Liver (tissue), 9 donors: ENCODE measurements around the gene ATP13A1. TPM values are rescaled to one million over a fixed set of nuclear protein-coding genes. Genes with fewer than 3 reads are reported as not detected.

Source experiments
- DNase-seq: peaks from one replicate; pipeline ENCODE4 v3.0.0-alpha.2; 2017; ENCODE audit warnings: low spot score
- H3K27ac ChIP-seq, 2 donors: one replicate each; pipeline ENCODE4 v1.7.0; 2013; ENCODE audit warnings: inconsistent platforms in 2 of 2, low read length in 2 of 2, control low read depth in 1 of 2, low read depth in 1 of 2, mild to moderate bottlenecking in 1 of 2
- H3K27me3 ChIP-seq, 4 donors: one replicate each; pipeline versions ENCODE4 v1.6.1 to v1.7.0; 2013; ENCODE audit warnings: low read length in 3 of 4, inconsistent platforms in 1 of 4, mild to moderate bottlenecking in 1 of 4, moderate library complexity in 1 of 4; ENCODE audit not compliant: control insufficient read depth in 4 of 4, insufficient read depth in 4 of 4
- H3K36me3 ChIP-seq, 4 donors: one replicate each; pipeline versions ENCODE4 v1.6.1 to v1.7.0; 2013; ENCODE audit warnings: low read length in 3 of 4, mild to moderate bottlenecking in 3 of 4, low read depth in 1 of 4, moderate library complexity in 1 of 4; ENCODE audit not compliant: control insufficient read depth in 4 of 4, insufficient read depth in 3 of 4
- H3K4me1 ChIP-seq, 4 donors: one replicate each; pipeline versions ENCODE4 v1.6.1 to v1.7.0; 2013; ENCODE audit warnings: low read length in 3 of 4, mild to moderate bottlenecking in 3 of 4, moderate library complexity in 1 of 4; ENCODE audit not compliant: control insufficient read depth in 4 of 4, insufficient read depth in 4 of 4
- H3K4me3 ChIP-seq, 3 donors: one replicate each; pipeline versions ENCODE4 v1.6.1 to v1.7.0; 2013; ENCODE audit warnings: low read length in 3 of 3, control low read depth in 1 of 3, low read depth in 1 of 3, mild to moderate bottlenecking in 1 of 3
- H3K9ac ChIP-seq, 2 donors: one replicate each; pipeline ENCODE4 v1.7.0; 2013; ENCODE audit warnings: low read length in 2 of 2, mild to moderate bottlenecking in 2 of 2, moderate library complexity in 2 of 2, control low read depth in 1 of 2, low read depth in 1 of 2
- H3K9me3 ChIP-seq, 4 donors: one replicate each; pipeline versions ENCODE4 v1.6.1 to v1.7.0; 2013; ENCODE audit warnings: low read length in 3 of 4; ENCODE audit not compliant: control insufficient read depth in 4 of 4
- EGR1 ChIP-seq, 2 donors: IDR thresholded peaks; 2 replicates each; pipeline ENCODE4 v1.6.1; 2016 to 2018; ENCODE audit warnings: antibody characterized with exemption in 2 of 2, low read depth in 2 of 2
- FOXA1 ChIP-seq: IDR thresholded peaks from 2 replicates; pipeline ENCODE4 v1.6.1; 2016; ENCODE audit warnings: antibody characterized with exemption
- FOXA2 ChIP-seq: IDR thresholded peaks from 2 replicates; pipeline ENCODE4 v1.6.1; 2016; ENCODE audit warnings: antibody characterized with exemption
- GABPA ChIP-seq, 2 donors: IDR thresholded peaks in 1 of 2; conservative IDR thresholded peaks in 1 of 2; 2 replicates each; pipeline ENCODE4 v1.6.1; 2016; ENCODE audit warnings: antibody characterized with exemption in 2 of 2, mild to moderate bottlenecking in 1 of 2, moderate library complexity in 1 of 2
- HNF4A ChIP-seq, 2 donors: conservative IDR thresholded peaks; 2 replicates each; pipeline ENCODE4 v1.6.1; 2016; ENCODE audit warnings: antibody characterized with exemption in 2 of 2, mild to moderate bottlenecking in 2 of 2
- HNF4G ChIP-seq: IDR thresholded peaks from 2 replicates; pipeline ENCODE4 v1.6.1; 2016; ENCODE audit warnings: antibody characterized with exemption
- JUND ChIP-seq, 2 donors: IDR thresholded peaks; 2 replicates each; pipeline ENCODE4 v1.6.1; 2016; ENCODE audit warnings: antibody characterized with exemption in 2 of 2
- NR2F2 ChIP-seq: IDR thresholded peaks from 2 replicates; pipeline ENCODE4 v1.6.1; 2016; ENCODE audit warnings: antibody characterized with exemption
- RAD21 ChIP-seq, 2 donors: IDR thresholded peaks; 2 replicates each; pipeline ENCODE4 v1.6.1; 2016; ENCODE audit warnings: antibody characterized with exemption in 2 of 2, mild to moderate bottlenecking in 2 of 2
- RXRA ChIP-seq, 2 donors: IDR thresholded peaks; 2 replicates each; pipeline ENCODE4 v1.6.1; 2017 to 2018; ENCODE audit warnings: antibody characterized with exemption in 2 of 2, mild to moderate bottlenecking in 1 of 2
- SP1 ChIP-seq: IDR thresholded peaks from 2 replicates; pipeline ENCODE4 v1.6.1; 2018; ENCODE audit warnings: antibody characterized with exemption, mild to moderate bottlenecking
- TAF1 ChIP-seq: conservative IDR thresholded peaks from 2 replicates; pipeline ENCODE4 v1.6.1; 2016; ENCODE audit warnings: antibody characterized with exemption, mild to moderate bottlenecking
- YY1 ChIP-seq: IDR thresholded peaks from 2 replicates; pipeline ENCODE4 v1.6.1; 2016; ENCODE audit warnings: antibody characterized with exemption, mild to moderate bottlenecking
- WGBS: extraction: QIAGEN DNeasy Blood & Tissue Kit; methylation state at CpG from one replicate; pipeline ENCODE4 v1.1.7; 2013; 5-methylcytosine and 5-hydroxymethylcytosine counted together
- polyA plus RNA-seq, 2 donors: library from polyadenylated mRNA; stranded (reverse) in 1 of 2; unstranded in 1 of 2; fragments of 200-250 nt in 1 of 2; fragments of >200 nt in 1 of 2; fragmentation: Nextera tagmentation in 1 of 2; extraction: Ambion mirVana in 1 of 2; gene quantifications; one replicate each; pipeline versions ENCODE4 v1.2.1 to v1.2.3, GENCODE V29; 2013 to 2015
- total RNA-seq, 2 donors: library from RNA; depleted of rRNA; stranded (reverse); fragments of >200 nt; gene quantifications; one replicate each; pipeline ENCODE4 v1.2.3, GENCODE V29; 2014
- TF ChIP-seq, protein P1 (sequence below): IDR thresholded peaks from 2 replicates; pipeline ENCODE4 v1.6.1; 2016; ENCODE audit warnings: antibody characterized with exemption
- TF ChIP-seq, protein P2 (sequence below): fragments of 150-350 bp; IDR thresholded peaks from 2 replicates; pipeline ENCODE4 v1.5.1; 2017; ENCODE audit warnings: improper control_type of control experiment, low read depth, low read length; ENCODE audit not compliant: missing input control
- TF ChIP-seq, protein P3 (sequence below): IDR thresholded peaks from 2 replicates; pipeline ENCODE4 v1.6.1; 2016; ENCODE audit warnings: antibody characterized with exemption
- TF ChIP-seq, protein P4 (sequence below): IDR thresholded peaks from 2 replicates; pipeline ENCODE4 v1.6.1; 2016; ENCODE audit warnings: antibody characterized with exemption, mild to moderate bottlenecking
- TF ChIP-seq, protein P5 (sequence below): IDR thresholded peaks from 2 replicates; pipeline ENCODE4 v1.6.1; 2016; ENCODE audit warnings: antibody characterized with exemption
- donor health status: healthy.
- donor health status: healthy.
- donor health status: healthy.
- donor health status: healthy.
- donor health status: healthy.

Gene ATP13A1
- total and polyA plus RNA-seq, 4 donors, result 15.1 to 36.5 (median 20.5) TPM

DNA sequence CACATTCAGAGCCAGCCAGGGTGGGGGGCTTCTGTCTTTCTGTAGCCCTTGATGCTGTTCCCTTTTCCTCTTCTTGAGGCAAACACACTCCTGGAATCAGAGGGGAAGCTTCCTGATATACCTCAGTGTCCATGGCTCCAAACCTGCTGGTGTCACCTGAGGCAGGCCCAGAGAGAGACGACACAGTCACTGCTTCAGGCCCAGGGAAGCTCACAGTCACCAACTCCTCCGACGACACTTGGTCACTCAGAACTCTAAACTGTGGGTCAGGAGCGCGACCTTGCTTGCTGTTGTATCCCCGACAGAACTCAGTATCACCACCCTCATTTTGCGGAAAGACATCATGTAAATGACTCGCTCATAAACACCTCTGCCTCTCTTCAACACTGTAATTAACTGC, 1.1 kb downstream of the ATP13A1 start:
- Histone ChIP-seq H3K9me3 (no peaks in the 10 kb centered on the region), H3K4me1 (peaks cover 4 to 20% (median 17%) of the 10 kb centered on the region in 4 donors), H3K27me3 (no peaks in the 10 kb centered on the region), H3K27ac (no peak overlapping the region), H3K9ac (peak overlapping the region in 1 of 2 donors; percentile 99), H3K36me3 (peaks cover 4 to 21% (median 11%) of the 10 kb centered on the region in 4 donors), H3K4me3 (peak overlapping the region; percentile 97 to 99 (median 99))
- DNase-seq, result no peak
- TF ChIP-seq, protein P1, sequence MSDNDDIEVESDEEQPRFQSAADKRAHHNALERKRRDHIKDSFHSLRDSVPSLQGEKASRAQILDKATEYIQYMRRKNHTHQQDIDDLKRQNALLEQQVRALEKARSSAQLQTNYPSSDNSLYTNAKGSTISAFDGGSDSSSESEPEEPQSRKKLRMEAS, result no peak
- no peak for TF ChIP-seq HNF4A (conservative IDR thresholded peaks at IDR 0.05)
- TF ChIP-seq YY1, result no peak
- TF ChIP-seq FOXA2, result no peak
- TF ChIP-seq, protein P2, sequence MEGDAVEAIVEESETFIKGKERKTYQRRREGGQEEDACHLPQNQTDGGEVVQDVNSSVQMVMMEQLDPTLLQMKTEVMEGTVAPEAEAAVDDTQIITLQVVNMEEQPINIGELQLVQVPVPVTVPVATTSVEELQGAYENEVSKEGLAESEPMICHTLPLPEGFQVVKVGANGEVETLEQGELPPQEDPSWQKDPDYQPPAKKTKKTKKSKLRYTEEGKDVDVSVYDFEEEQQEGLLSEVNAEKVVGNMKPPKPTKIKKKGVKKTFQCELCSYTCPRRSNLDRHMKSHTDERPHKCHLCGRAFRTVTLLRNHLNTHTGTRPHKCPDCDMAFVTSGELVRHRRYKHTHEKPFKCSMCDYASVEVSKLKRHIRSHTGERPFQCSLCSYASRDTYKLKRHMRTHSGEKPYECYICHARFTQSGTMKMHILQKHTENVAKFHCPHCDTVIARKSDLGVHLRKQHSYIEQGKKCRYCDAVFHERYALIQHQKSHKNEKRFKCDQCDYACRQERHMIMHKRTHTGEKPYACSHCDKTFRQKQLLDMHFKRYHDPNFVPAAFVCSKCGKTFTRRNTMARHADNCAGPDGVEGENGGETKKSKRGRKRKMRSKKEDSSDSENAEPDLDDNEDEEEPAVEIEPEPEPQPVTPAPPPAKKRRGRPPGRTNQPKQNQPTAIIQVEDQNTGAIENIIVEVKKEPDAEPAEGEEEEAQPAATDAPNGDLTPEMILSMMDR, result no peak
- TF ChIP-seq EGR1 (IDR thresholded peaks at IDR 0.05; ENCODE audit: low read depth in 2 of 2), result no peak
- TF ChIP-seq TAF1, result no peak
- TF ChIP-seq JUND (IDR thresholded peaks at IDR 0.05), result no peak
- TF ChIP-seq GABPA (IDR thresholded peaks at IDR 0.05 in 1 of 2, conservative IDR thresholded peaks at IDR 0.05 in 1 of 2), result no peak
- WGBS, result 85% methylated on average over 8 of the region's 8 CpGs

DNA sequence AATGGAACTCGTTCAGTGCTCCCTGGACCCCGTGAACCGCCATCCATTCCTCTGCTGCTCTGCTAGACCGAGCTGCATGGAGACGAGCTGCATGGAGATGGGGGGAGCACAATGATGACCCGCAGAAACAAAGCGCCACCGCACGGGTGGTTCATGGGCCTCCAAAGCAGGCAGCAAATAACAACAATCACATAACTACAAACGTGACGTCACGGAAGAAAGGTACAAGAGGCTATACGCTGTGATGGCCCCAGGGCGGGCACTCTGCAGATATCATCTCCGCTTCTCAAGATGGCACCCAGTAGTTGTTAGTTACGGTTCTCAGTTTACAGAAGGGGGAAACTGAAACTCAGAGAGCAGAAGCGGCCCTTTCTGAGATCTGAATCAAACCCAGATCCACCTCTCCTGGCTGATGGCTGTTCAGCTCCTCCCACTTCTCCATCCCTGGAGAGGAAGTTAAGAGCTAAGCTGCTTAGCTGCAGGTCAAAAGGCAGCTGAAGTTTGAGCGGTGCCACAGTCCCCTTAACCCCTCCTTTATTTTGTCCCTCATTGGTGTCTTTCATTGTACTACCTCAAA, 1.7 kb downstream of the ATP13A1 start:
- DNase-seq, result no peak

More for the DNA sequence above, 1.7 kb downstream of the ATP13A1 start:
- H3K9me3 ChIP-seq, result no peaks in the 10 kb centered on the region
- H3K36me3 ChIP-seq, result peaks cover 8 to 27% (median 16%) of the 10 kb centered on the region in 4 donors
- no peaks in the 10 kb centered on the region for H3K27me3 ChIP-seq
- no peak overlapping the region for H3K27ac ChIP-seq
- TF ChIP-seq FOXA1 (no peak), HNF4G (no peak), EGR1 (IDR thresholded peaks at IDR 0.05; ENCODE audit: low read depth in 2 of 2) (no peak), YY1 (no peak), NR2F2 (no peak), RXRA (IDR thresholded peaks at IDR 0.05) (no peak), JUND (IDR thresholded peaks at IDR 0.05) (no peak), HNF4A (conservative IDR thresholded peaks at IDR 0.05) (no peak), SP1 (no peak), GABPA (IDR thresholded peaks at IDR 0.05 in 1 of 2, conservative IDR thresholded peaks at IDR 0.05 in 1 of 2) (no peak), RAD21 (IDR thresholded peaks at IDR 0.05) (no peak), FOXA2 (no peak), TAF1 (no peak)
- TF ChIP-seq, protein P3, sequence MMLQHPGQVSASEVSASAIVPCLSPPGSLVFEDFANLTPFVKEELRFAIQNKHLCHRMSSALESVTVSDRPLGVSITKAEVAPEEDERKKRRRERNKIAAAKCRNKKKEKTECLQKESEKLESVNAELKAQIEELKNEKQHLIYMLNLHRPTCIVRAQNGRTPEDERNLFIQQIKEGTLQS, result no peak
- TF ChIP-seq, protein P4, sequence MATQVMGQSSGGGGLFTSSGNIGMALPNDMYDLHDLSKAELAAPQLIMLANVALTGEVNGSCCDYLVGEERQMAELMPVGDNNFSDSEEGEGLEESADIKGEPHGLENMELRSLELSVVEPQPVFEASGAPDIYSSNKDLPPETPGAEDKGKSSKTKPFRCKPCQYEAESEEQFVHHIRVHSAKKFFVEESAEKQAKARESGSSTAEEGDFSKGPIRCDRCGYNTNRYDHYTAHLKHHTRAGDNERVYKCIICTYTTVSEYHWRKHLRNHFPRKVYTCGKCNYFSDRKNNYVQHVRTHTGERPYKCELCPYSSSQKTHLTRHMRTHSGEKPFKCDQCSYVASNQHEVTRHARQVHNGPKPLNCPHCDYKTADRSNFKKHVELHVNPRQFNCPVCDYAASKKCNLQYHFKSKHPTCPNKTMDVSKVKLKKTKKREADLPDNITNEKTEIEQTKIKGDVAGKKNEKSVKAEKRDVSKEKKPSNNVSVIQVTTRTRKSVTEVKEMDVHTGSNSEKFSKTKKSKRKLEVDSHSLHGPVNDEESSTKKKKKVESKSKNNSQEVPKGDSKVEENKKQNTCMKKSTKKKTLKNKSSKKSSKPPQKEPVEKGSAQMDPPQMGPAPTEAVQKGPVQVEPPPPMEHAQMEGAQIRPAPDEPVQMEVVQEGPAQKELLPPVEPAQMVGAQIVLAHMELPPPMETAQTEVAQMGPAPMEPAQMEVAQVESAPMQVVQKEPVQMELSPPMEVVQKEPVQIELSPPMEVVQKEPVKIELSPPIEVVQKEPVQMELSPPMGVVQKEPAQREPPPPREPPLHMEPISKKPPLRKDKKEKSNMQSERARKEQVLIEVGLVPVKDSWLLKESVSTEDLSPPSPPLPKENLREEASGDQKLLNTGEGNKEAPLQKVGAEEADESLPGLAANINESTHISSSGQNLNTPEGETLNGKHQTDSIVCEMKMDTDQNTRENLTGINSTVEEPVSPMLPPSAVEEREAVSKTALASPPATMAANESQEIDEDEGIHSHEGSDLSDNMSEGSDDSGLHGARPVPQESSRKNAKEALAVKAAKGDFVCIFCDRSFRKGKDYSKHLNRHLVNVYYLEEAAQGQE, result no peak
- TF ChIP-seq, protein P1, result no peak
- TF ChIP-seq, protein P2, result no peak
- TF ChIP-seq, protein P5, sequence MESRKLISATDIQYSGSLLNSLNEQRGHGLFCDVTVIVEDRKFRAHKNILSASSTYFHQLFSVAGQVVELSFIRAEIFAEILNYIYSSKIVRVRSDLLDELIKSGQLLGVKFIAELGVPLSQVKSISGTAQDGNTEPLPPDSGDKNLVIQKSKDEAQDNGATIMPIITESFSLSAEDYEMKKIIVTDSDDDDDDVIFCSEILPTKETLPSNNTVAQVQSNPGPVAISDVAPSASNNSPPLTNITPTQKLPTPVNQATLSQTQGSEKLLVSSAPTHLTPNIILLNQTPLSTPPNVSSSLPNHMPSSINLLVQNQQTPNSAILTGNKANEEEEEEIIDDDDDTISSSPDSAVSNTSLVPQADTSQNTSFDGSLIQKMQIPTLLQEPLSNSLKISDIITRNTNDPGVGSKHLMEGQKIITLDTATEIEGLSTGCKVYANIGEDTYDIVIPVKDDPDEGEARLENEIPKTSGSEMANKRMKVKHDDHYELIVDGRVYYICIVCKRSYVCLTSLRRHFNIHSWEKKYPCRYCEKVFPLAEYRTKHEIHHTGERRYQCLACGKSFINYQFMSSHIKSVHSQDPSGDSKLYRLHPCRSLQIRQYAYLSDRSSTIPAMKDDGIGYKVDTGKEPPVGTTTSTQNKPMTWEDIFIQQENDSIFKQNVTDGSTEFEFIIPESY, result no peak
- H3K9ac ChIP-seq, result no peak overlapping the region
- H3K4me1 ChIP-seq, result peaks cover 4 to 20% (median 17%) of the 10 kb centered on the region in 4 donors
- no peak overlapping the region for H3K4me3 ChIP-seq
- WGBS, result 81% methylated on average over 18 of the region's 18 CpGs
